Vagina (tissue), 2 donors: ENCODE measurements around the gene RHOT1.

Experiments used
- CTCF ChIP-seq, 3 experiments: fragments of 450-650 bp in 2 of 3; fragments of 200-600 bp in 1 of 3; sonication (generic) in 1 of 3; IDR thresholded peaks; one replicate each; pipeline ENCODE4 v1.5.1; 2017 to 2019; ENCODE audit warnings: antibody characterized with exemption in 3 of 3, mild to moderate bottlenecking in 2 of 3, moderate library complexity in 2 of 3
- POLR2A ChIP-seq, 2 donors: fragments of 450-650 bp; IDR thresholded peaks; one replicate each; pipeline ENCODE4 v1.6.1; 2017; ENCODE audit warnings: antibody characterized with exemption in 2 of 2, mild to moderate bottlenecking in 2 of 2, moderate library complexity in 2 of 2

- no peak for TF ChIP-seq CTCF (IDR thresholded peaks at IDR 0.05)
- no peak for TF ChIP-seq POLR2A (IDR thresholded peaks at IDR 0.05)
Observed at GRCh38 chr17:32274643-32275042, 132.3 kb downstream of the RHOT1 start.
